Right lobe of liver (tissue), 6 donors: ENCODE results near the gene SOAT1. TPM values are rescaled to one million over a fixed set of nuclear protein-coding genes. Genes with fewer than 3 reads are reported as not detected.
A peak's percentile ranks its signal among the peaks of the same experiment; 100 is the strongest.

Experiments
- ATAC-seq, 4 donors: fragments of 200-7000 bp; cut with Tn5 transposase; one replicate each; pipeline ENCODE4 v1.9.1; 2020; ENCODE audit warnings: mild to moderate bottlenecking in 4 of 4, moderate library complexity in 4 of 4
- DNase-seq, 3 donors: peaks; one replicate each; pipeline ENCODE4 v3.0.0-alpha.2; 2020
- H3K27ac ChIP-seq, 3 donors: fragments of 200-600 bp; one replicate each; pipeline ENCODE4 v1.8.0; 2022
- H3K27me3 ChIP-seq, 2 donors: fragments of 200-600 bp; one replicate each; pipeline ENCODE4 v1.8.0; 2022
- H3K36me3 ChIP-seq, 4 donors: fragments of 200-600 bp; sonication (generic) in 1 of 4; one replicate each; pipeline versions ENCODE4 v1.5.1 to v1.8.0; 2017 to 2022; ENCODE audit warnings: control low read depth in 1 of 4
- H3K4me1 ChIP-seq, 4 donors: fragments of 200-600 bp; sonication (generic) in 1 of 4; one replicate each; pipeline versions ENCODE4 v1.5.1 to v1.8.0; 2017 to 2022; ENCODE audit warnings: control low read depth in 1 of 4
- H3K4me3 ChIP-seq, 3 donors: fragments of 200-600 bp; one replicate each; pipeline ENCODE4 v1.8.0; 2022
- H3K9me3 ChIP-seq, 4 donors: fragments of 200-600 bp; sonication (generic) in 1 of 4; one replicate each; pipeline versions ENCODE4 v1.5.1 to v1.8.0; 2017 to 2022; ENCODE audit warnings: control low read depth in 1 of 4
- POLR2A ChIP-seq: fragments of 450-650 bp; IDR thresholded peaks from one replicate; pipeline ENCODE4 v1.6.1; 2017; ENCODE audit warnings: antibody characterized with exemption, mild to moderate bottlenecking
- whole genome bisulfite sequencing: methylation state at CpG from one replicate; pipeline ENCODE4 v1.1.6; 2018; ENCODE audit warnings: low coverage, low lambda C conversion rate; ENCODE audit not compliant: insufficient coverage; ENCODE audit errors: missing lambda C conversion rate; 5-methylcytosine and 5-hydroxymethylcytosine counted together
- intact Hi-C, 2 donors: fragments of 100-400 bp; cut with DNase I; formaldehyde crosslinking; loops; one replicate each; pipeline versions ENCODE4 v1.11.2 to v1.14.1; 2022
- total RNA-seq, 6 experiments: library from RNA; depleted of rRNA in 2 of 6; stranded (reverse); fragments of >200 nt in 2 of 6; fragmentation: NEBNext Ultra II Directional in 3 of 6; extraction: Animal tissue kit (Norgen Biotek cat#: 25700) in 3 of 6; gene quantifications; one replicate each; pipeline versions ENCODE4 v1.1.0 to v1.2.4, GENCODE V29; 2016 to 2023
- TF ChIP-seq, protein P1 (sequence below), 4 donors: fragments of 200-600 bp in 3 of 4; fragments of 450-650 bp in 1 of 4; IDR thresholded peaks; one replicate each; pipeline versions ENCODE4 v1.5.1 to v1.8.0; 2016 to 2022; ENCODE audit warnings: antibody characterized with exemption in 4 of 4, mild to moderate bottlenecking in 2 of 4
- donor health status: DM: no; HTN: yes; CAD: no.
- donor health status: DM: no; HTN: no; CAD: no.
- donor health status: DM: no; HTN: no; CAD: no.
- donor health status: DM: no; HTN: yes; CAD: no.
- donor health status: DM: no; HTN: yes; CAD: no.

Gene SOAT1
- total RNA-seq, 6 experiments from 2014 or later: 5.8 to 20.5 (median 14.3) TPM

DNA sequence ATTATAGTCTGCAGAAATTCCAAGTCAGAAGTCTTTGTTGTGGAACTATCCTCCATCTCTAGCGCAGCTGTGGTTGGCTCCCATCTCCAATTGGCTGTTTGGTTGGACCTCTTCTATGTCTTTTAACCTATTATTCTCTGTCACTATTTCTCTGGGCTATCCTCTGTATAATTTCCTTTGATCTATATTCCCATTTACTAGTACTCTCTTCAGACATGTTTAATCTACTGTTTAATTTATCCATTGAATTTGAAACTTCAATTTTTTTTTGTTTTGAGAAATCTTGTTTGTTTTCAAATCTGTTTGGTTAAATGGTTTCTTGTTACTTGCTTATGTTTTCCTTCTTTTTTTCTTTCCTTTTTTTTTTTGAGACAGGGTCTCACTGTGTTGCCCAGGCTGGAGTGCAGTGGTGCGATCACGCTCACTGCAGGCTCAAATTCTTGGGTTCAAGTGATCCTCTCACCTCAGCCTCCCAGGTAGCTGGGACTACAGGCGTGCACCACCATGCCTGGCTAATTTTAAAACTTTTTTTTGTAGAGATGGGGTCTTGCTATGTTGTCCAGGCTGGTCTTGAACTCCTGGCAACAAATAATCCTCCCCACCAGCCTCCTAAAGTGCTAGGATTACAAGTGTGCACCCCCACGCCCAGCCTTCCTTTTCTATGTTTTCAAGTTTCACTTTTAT is 28.1 kb downstream of the SOAT1 start:
- Histone ChIP-seq H3K9me3 (no peaks in the 10 kb centered on the region), H3K27me3 (no peaks in the 10 kb centered on the region), H3K27ac (no peak overlapping the region), H3K4me1 (no peaks in the 10 kb centered on the region), H3K4me3 (no peak overlapping the region), H3K36me3 (peaks cover 0 to 13% (median 4%) of the 10 kb centered on the region in 4 donors)
- ATAC-seq (no peak), DNase-seq (no peak)
- whole genome bisulfite sequencing: 89% methylated on average over 4 of the region's 5 CpGs
- intact Hi-C loops: no loop called here
- TF ChIP-seq, protein P1, sequence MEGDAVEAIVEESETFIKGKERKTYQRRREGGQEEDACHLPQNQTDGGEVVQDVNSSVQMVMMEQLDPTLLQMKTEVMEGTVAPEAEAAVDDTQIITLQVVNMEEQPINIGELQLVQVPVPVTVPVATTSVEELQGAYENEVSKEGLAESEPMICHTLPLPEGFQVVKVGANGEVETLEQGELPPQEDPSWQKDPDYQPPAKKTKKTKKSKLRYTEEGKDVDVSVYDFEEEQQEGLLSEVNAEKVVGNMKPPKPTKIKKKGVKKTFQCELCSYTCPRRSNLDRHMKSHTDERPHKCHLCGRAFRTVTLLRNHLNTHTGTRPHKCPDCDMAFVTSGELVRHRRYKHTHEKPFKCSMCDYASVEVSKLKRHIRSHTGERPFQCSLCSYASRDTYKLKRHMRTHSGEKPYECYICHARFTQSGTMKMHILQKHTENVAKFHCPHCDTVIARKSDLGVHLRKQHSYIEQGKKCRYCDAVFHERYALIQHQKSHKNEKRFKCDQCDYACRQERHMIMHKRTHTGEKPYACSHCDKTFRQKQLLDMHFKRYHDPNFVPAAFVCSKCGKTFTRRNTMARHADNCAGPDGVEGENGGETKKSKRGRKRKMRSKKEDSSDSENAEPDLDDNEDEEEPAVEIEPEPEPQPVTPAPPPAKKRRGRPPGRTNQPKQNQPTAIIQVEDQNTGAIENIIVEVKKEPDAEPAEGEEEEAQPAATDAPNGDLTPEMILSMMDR (IDR thresholded peaks at IDR 0.05): no peak
- no peak for TF ChIP-seq POLR2A

DNA sequence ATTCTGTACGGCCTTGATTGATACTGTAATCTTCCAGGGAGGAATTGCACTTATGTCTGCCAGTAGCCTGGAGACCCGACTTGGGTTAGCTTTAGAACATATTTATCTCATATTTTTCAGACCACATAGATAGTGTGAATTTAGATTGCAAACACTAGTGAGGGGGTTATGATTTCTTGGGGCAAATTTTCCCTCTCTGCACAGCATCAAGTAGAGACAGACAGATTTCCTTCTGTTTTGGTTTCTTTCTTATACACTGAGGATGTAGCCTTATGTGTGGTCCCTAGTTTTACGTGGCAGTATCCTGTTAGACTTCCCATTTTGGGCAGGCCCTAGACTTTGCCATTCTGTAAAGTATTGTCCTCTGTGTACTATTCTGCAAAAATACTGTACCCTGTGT is 29.0 kb downstream of the SOAT1 start:
- WGBS: 76% methylated on average over 2 of the region's 3 CpGs
- no peaks in the 10 kb centered on the region for H3K4me1 ChIP-seq
- ATAC-seq (peak in 3 of 4 donors; percentile 36 to 58 (median 54)), DNase-seq (no peak)
- H3K9me3 ChIP-seq: no peaks in the 10 kb centered on the region
- TF ChIP-seq, protein P1 (IDR thresholded peaks at IDR 0.05): no peak
- no peak for TF ChIP-seq POLR2A
- no peak overlapping the region for H3K4me3 ChIP-seq
- peak overlapping the region in 1 of 3 donors; percentile 10 for H3K27ac ChIP-seq
- peaks cover 0 to 17% (median 4%) of the 10 kb centered on the region in 4 donors for H3K36me3 ChIP-seq
- no peaks in the 10 kb centered on the region for H3K27me3 ChIP-seq
- intact Hi-C loops: no loop called here

DNA sequence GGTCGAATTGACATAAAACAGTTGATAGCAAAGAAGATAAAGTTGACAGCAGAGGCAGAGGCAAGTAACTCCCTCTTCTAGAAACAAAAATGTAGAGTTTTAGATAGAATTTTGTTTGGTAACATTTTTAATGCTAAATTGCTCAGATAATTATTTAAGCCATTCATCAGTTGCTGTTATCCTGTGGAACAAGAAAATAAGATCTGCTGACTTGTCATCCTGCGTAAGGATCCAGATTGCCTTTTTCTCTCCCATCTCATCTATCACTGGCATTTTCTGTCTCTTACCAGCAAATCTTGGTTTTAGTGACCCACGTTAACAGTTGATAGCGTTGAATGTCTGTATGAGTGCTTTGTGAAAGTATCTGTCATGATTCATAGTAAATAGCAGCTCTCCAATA is 29.8 kb downstream of the SOAT1 start:
- no peak overlapping the region for H3K4me3 ChIP-seq
- no peaks in the 10 kb centered on the region for H3K4me1 ChIP-seq
- H3K27me3 ChIP-seq: no peaks in the 10 kb centered on the region
- ATAC-seq (no peak), DNase-seq (no peak)
- H3K36me3 ChIP-seq: peaks cover 0 to 17% (median 7%) of the 10 kb centered on the region in 4 donors
- no peak for TF ChIP-seq POLR2A
- TF ChIP-seq, protein P1 (IDR thresholded peaks at IDR 0.05): no peak
- WGBS: 71% methylated on average over 4 of the region's 4 CpGs
- no peak overlapping the region for H3K27ac ChIP-seq
- no peaks in the 10 kb centered on the region for H3K9me3 ChIP-seq
- intact Hi-C loops: no loop called here

DNA sequence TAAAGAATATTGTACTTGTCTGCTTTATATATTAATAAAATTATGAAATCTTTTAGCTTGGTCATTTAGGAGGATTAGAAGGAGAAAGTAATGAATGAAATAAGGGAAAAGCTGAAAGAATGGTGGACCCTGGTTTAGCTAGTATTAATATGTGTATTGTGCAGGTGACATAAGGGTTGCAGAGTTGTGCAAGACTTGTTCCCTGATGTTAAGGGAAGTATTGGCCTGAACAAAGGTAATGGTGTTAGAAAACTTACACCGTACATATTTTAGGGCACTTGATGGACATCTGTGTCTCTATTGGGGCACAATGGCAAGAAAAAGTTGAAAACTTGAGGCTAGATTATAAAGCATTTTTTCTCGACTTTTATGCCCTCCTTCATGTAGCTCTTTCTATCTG is 32.2 kb downstream of the SOAT1 start:
- WGBS: 41% methylated on average over 2 of the region's 2 CpGs
- H3K4me3 ChIP-seq: no peak overlapping the region
- no peaks in the 10 kb centered on the region for H3K27me3 ChIP-seq
- DNase-seq: no peak
- TF ChIP-seq, protein P1 (IDR thresholded peaks at IDR 0.05): no peak
- TF ChIP-seq POLR2A: no peak
- H3K36me3 ChIP-seq: peaks cover 0 to 17% (median 7%) of the 10 kb centered on the region in 4 donors
- no peaks in the 10 kb centered on the region for H3K9me3 ChIP-seq
- no peak overlapping the region for H3K27ac ChIP-seq
- no peaks in the 10 kb centered on the region for H3K4me1 ChIP-seq
- no peak for ATAC-seq
- intact Hi-C loops: no loop called here
